ENCODE results near the gene DIS3L2.

The DIS3L2 gene

GRCh38 chr2:232276084-232276732, 314.7 kb downstream of the DIS3L2 start:
- DNase-seq = peak; percentile 19

DNA sequence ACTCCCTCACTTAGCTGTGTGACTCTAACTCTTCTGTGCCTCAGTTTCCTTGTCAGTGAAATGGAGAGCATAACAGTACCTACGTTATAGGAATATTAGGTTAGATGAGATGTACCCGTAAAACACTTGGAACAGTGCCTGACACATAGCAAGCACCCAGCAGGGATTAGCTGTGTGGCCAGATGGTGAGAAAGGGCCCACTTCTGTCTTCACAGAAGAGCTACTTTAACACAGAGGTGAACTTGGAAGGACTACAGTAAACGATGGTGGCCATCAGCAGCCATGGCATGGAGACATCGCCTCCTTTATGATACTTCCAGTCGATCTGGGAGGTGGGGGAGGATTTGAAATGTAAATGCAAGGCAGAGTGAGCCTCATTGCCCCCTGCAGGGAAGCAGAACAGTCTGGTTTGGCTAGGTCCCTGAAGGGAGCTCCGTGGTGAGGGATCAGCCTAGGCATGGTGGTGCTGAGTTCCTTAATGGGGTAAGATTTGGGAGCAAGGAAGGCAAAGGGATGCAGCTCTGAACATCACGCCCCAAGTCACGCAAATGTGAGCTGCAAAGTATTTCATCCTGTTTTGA, 315.3 kb downstream of the DIS3L2 start:
- DNase-seq = peak; percentile 18

DNA sequence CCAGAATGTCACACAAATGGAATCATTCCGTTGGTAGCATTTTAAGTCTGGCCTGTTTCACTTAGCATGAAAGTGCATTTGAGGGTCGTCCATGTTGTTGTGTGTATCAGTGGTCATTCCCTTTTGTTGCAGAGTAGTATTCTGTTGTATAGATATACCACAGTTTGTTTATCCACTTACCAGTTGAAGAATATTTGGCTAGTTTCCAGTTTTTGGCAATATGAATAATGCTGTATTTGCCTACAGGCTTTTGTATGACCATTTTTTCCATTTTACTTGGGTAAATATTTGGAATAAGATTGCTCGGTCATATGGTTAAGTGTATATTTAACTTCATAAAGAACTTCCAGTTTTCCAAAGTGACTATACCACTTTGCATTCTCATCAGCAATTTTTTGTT, 317.0 kb downstream of the DIS3L2 start:
- DNase-seq = no peak

- no peak for DNase-seq
Measured at GRCh38 chr2:232280341-232280740, 318.8 kb downstream of the DIS3L2 start.

DNA sequence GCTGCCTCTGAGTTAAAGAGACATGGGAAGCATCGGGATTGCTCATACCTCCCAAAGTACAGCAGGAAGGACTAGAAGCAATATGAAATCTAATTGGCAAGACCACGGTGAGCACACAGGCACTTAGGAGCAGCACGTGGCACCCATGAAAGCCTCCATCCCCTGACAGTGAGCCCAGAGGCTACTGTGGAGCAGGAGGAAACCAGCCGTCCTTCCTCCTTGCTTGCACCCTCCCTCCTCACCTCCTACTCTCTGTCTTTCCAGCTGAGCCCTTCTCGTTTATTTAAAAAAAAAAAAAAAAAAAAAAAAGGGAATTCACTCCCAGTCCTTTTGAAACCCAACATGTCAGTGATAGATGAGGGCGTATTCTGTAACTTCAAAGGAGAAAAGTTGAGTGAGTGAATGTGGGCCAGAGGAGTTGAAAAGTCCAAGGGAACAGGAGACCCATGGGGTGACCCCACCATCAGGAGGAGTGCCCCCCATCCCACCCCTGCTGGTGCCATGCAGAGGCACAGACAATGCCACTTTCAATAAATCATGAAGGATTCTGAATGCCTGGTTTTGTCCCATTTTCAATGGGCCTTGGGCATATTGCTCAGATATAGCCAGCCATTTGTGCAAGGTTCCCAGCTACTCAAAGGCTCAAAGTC, 320.5 kb downstream of the DIS3L2 start:
- no peak for DNase-seq

DNA sequence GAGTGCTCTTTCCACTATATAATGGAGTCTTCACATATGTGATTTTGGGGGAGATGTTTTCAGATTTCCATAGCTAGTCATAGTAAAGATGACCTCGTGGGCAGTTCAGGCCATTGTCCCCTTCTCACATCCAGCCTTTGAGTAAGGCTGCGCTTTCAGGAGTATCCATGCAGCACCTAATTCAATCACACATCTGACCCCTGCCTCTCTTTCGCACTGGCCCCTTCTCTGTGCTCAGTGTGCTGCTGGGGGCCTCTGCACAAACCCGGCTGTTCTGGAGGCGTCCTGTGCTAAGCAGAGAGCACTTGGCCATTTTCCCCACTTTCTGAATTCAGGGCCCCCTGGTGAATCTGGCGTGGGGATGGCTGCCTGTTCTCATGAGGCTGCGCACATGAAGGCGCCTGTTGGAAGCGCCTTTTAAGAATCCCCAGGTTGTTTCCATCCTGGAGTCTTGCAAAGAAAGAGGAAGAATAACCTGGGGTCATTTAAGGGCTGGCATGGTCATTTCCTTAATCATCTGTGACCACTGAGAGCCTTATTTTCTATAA, 321.1 kb downstream of the DIS3L2 start:
- DNase-seq = no peak

- no peak for DNase-seq
Measured at GRCh38 chr2:232286001-232286868, 324.7 kb downstream of the DIS3L2 start.

DNA sequence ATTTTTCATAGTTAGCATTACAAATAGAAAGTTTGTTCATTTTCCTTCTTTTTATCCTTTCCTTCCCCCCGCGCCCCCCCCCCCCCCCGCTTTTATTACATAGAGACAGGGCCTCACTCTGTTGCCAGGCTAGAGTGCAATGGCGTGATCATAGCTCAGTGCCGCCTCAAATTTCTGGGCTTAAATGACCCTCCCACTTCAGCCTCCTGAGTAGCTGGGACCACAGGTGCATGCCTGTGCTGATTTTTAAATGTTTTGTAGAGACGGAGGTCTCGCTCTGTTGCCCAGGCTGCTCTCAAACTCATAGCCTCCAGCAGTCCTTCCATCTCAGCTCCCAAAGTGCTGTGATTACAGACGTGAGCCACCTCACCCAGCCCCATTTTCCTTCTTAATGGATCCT, 325.8 kb downstream of the DIS3L2 start:
- DNase-seq = no peak

DNA sequence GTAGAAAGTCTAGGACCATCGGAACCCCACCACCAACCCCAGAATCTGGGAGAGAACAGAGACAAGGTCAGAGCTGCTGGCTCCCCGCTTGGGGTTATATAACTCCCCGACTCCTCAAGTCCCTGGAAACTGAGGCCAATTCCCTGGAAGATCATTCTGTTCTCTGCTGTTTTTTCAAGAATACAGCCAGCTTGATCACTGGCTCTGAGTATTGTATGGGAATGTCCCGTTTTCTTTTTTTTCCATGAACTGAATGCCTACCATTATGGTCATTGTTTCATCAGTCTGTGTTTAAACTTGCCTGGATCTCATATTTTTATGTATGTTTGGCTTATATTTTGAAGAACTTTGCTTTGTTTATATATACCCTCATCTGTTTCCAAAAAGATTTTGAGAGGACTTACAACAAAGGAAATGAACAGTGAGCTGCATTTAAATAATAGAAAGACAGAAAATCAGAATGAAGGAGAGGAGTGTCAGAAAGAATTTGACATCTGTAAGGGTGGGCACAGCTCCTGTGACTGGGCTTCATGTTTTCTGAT, 327.0 kb downstream of the DIS3L2 start:
- no peak for DNase-seq

DNA sequence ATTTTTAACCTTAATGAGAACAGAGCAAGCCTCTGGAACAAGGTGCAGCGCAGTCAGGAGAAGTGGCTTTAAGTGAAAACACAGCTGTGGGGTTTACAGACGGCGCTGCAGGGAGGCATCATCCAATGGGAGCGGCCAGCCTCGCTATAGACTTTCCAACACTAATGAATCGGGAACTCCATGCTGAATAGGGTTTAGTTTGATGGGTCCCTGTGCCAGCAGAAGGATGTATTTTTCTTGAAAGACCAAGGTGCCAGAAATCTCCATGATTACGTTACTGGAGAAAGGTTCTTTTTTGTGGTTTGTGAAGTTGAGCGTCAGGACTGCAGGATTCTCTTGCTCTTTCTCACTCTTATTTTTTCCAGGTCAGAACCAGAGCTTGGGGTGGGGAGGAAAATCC, 329.2 kb downstream of the DIS3L2 start:
- no peak for DNase-seq

DNA sequence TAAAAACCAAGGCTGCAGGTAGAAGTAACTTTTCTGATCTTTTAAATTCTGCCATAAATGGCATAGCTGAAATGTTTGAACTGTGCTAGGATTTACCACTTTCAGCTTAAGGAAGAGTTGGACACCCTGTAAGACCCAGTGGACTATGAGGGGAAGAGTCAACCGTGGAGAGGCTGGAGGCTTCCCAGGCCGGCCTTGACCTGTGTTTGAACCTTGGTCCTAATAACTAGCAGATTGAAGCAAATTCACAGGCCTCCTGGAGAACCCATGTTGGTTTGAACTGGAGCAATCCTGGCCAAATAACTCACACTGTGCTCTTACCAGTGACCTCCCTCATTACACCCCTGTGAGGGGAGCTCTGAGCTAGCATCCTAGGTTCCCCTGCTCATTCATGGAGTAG, 329.8 kb downstream of the DIS3L2 start:
- DNase-seq = no peak

DNA sequence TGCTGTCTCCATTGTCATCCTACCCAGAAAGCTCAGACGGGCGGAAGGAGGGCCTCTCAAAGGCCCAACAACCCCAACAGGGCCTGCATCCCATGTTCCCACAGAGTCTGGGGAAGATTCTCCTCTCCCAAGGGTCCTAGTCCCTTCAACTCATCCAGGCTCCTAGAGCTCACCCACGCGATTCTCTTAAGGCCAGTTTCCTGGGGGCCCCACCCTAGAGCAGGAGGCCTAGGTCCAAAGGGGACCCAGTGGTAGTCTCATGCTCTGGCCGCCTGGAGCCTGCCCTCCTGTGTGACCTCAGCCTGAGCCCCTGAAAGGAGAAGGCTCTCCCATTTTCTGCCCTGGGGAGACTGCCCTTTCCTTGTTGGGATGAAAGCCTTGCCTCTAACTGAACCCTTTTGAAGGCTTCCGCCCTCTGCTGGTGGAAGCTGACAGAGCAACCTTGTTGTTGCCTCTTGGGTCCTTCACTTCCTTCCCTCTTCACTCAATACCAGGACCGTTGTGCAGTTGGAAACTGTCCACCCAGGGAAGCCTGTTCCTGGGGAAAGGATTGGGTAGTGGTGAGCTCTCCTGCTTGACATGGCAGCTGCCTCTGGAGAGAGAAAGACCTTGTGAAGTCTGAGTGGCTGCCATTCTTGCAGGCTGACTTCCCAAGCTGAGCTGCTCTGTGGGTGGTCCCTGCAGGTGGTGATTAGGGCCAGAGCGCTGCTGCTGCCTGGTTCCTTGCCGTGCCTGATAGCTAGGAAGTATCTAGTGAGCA, 331.1 kb downstream of the DIS3L2 start:
- no peak for DNase-seq

DNA sequence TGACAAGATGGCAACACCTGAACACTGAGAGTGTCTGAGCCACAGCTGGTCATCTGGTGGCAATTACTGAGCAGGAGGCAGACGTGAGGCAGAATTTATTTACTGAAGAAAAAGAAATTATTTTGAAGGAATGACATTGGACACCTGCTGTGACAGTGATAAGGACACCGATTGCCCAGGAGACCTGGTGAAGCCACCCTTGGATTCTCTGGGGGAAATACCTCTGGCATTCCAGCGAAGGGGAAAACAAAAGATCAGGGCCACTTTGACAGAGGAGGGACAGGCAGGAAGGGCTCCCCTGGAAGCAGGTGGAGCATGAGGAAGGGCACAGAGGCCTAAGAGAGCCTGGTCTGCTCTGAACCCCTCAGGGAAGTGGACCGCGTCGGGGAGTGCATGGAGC, 331.7 kb downstream of the DIS3L2 start:
- DNase-seq = no peak

GRCh38 chr2:232295971-232296370, 334.5 kb downstream of the DIS3L2 start:
- DNase-seq = no peak

DNA sequence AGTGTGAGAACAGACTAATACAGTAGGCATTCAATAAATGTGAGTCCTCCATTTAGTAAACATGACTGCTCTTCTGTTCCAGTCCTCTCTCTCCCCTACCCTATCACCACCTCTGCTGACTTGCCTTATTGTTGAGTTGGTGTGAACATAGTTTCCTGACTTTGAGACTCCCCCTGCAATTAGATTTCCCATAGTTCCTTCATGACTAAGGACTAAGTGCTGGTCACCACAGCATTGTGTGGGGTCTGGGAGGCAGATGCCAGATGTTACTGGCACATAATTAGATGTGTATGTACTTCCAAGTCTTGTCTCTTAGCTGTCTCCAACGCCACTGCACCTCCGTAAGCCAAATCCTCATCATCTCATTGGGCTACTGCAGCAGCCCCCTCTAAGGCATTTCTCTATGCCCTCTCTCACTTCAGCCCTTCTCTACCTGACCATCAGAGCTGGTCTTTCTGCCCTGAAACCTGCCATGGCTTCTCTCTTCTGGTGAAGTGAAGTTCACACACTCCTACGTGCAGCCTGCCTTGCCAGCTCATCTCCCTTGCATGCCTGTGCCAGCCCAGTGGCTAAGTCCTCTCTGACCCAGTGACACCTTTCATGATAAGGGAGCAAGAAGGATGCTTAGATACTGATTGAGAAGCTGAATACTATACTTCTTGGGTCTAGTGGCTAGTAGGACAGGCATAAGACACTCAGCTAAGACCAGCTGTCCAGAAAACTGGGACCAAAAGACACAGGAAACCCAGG, 335.4 kb downstream of the DIS3L2 start:
- DNase-seq = no peak

GRCh38 chr2:232299084-232299483, 337.6 kb downstream of the DIS3L2 start:
- no peak for DNase-seq

DNA sequence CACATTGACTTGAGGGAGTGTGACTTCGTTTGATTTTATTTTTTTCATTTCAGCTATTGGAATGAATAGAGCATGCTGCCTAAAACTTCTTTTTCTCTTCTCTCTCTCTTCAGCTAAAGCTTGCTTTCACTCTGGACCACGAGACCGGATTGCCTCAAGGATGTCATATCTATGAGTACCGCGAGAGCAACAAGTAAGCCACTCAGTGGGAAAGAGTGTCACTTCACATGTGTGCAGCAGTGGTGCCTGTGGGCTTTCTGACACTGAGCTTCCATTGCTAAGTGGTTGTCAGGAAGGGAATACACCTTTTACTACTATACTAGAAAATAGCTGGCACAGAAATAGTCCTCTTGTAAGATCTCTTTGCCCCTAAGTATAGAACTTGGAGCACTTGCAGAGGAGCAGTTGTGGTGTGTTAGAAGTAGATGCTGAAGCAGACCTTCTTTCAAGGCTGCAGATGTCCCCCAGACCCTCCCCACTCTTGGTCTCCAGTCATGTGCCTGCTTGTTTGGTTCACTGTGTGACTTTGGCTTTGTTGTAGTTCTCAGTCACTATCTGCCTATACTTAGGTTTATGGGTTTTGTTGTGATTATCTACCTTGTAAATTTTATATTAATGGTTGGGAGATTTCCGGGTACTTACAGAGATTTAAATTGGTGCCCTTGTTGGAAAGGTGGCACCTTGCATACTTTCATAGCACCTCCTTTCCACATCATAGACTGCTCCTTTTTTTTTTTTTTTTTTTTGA, 338.6 kb downstream of the DIS3L2 start:
- DNase-seq = no peak

DNA sequence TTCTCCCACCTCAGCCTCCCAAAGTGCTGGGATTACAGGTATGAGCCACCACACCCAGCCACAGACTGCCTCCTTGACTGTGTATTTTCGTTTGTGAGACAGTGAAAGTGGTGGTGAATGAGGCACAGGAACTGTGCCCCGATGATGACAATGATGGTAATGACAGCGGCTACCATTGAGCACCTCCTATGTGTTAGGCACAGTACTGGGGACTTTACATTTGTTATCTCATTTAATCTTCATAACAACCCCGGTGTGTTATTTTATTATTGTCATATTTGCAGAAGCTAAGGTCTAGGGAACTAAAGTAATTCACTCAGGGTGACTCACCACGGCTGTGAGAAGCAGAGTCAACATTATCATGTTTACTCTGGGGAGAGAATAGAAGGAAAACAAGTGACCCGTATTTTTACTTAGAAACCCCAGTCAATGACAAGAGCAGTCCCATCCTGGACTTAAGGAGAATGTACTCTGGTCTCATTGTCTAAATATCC, 339.4 kb downstream of the DIS3L2 start:
- no peak for DNase-seq

DNA sequence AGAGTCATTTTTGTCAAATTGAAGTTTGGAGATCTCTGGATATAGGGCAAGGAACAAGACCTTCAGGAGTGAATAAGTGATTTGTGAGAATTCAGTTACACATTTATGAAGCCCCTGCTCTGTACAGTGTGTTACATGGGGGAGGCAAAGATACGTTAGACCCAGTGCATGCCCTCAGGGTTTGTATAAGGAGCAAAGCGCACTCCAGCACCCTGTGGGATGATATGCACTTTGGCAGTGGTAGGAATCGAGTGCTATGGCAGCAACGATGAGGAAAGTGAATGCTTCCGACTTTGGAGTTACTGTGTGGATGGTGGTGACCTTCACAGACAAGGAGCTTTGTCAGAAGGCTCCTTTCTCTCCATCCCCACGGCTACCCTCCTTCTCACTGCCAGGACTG, 342.7 kb downstream of the DIS3L2 start:
- no peak for DNase-seq

GRCh38 chr2:232306741-232307305, 345.3 kb downstream of the DIS3L2 start:
- no peak for DNase-seq
